DMS53 treated with DMSO at 0.1 percent for 48 hours (cell line): ENCODE data around the gene GPR55.

Experiments used
- DNase-seq: peaks from one replicate; lab custom pipeline; 2025; ENCODE audit not compliant: unreplicated experiment; lab: John Stamatoyannopoulos, UW

Gene GPR55

GRCh38 chr2:230902180-230902899 lies 22.7 kb downstream of the GPR55 start:
- DNase-seq, result peak; percentile 37

GRCh38 chr2:230901006-230901405 lies 24.0 kb downstream of the GPR55 start:
- no peak for DNase-seq

GRCh38 chr2:230900336-230900995 lies 24.6 kb downstream of the GPR55 start:
- DNase-seq, result no peak

- no peak for DNase-seq
These were observed 25.3 kb downstream of the GPR55 start for GRCh38 chr2:230899786-230900185.

DNA sequence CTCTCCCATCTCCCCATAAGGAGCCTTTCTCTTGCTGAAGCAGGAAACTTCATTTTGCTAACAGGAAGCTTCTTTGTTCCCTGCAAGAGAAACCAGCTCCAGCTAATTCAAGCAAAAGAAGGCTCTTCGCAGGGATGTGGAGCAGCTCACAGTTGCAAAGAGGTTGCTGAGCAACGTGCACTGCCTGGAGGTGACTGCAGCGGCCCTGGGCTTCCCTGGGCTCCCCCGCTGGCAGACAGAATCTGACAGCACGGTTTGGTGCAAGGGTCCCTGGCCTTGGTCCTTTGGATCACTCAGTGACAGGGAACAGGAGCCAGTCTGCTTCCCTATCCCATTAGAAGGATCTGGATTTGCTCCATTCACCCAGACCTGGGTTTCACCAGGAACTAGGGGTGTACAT lies 25.8 kb downstream of the GPR55 start:
- no peak for DNase-seq

GRCh38 chr2:230898713-230899091 lies 26.3 kb downstream of the GPR55 start:
- DNase-seq, result no peak

DNA sequence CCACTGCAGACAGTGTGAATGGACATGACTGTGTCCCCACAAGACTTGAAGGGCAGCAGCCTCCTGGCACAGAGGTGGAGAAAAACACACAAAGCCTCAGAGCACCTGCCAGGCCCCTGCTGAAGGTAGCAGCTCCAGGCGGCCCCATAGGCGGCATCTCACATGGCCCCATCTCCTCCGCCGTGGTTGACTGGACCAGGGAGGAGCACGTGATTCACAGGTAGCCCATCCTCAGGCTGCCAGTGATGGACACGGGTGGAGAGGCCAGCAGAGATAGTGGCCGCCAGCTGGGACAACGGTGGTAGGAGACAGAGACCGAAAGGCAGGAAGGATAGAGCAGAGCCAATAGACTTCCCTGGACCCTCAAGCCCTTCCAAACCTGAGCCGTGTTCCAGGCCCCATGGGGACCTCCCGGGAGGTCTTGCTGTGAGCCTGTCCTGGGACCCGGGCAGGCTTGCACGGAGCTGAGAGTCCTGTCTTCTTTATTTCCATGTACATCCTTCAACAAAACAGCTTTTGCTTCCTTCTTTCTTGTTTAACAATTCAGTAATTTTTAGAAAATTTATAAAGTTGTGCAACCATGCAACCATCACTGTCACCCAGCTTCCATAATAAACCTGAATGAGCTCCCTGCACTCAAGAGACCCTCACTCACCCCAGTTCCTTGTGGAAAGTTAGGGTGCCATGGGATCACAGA lies 26.9 kb downstream of the GPR55 start:
- DNase-seq, result no peak

GRCh38 chr2:230896346-230897115 lies 28.5 kb downstream of the GPR55 start:
- DNase-seq, result no peak

GRCh38 chr2:230895536-230896345 lies 29.3 kb downstream of the GPR55 start:
- peak; percentile 20 for DNase-seq

DNA sequence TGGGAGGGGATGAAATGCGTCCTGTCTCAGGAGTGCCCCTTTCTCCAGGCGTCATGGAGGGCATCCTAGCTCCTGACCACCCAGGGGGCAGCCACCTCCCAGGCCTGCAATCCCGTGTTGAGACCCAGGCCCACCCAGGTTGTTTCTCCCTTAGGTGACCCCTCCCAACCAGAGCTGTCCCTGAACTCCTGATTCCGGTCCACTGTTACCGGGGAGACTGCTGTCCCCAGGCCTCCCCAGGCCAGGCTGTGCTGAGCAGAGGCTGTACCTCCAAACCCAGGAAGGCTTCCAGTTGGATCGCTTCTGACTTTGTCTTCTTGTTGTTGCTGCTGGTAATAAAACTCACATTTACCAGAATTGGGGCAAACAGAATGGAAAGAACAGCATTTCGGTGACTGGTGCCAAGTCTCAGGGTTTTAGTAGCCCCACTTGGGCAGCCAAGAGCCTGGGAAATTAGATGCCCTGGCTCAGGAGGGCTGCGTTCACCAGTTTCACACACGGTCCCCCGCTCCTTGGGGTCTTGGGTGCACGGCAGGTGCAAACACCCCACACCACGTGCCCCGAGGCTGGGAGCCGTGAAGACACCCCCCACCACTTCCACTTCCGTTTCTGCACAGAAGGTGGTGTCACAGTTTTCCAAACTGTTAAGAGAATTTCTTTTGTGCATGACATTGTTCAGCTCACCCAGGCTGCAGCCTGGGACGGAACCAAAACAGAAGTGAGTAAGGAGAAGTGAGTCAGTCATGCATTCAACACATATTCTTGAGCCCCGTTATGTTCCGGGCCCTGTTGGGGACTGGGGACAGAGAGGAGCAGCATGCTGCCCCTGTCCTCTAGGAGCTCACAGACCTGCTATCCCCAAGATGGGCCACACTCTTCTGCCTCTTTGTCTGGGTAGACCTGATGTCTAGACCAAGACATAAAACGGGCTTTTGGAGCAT lies 30.9 kb downstream of the GPR55 start:
- DNase-seq, result no peak

DNA sequence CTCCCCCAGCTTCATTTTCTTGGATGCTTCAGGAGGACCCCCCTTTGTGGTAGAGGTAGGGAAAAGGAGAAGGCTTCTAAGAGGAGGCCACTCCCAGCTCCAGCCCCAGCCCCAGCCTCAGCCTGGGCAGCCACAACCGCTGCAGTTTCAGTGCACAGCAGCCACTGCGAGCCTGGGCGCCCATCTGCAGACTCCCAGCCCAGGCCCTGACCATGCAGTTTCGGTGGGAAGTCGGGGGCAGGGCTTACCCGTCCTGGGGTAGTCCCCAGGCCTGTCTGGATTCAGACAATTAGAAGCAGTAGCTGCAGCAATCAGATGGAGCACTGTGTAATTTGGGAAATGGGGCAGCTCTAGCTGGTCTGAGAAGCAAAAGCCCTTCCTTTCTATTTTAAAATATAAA lies 31.7 kb downstream of the GPR55 start:
- DNase-seq, result no peak

DNA sequence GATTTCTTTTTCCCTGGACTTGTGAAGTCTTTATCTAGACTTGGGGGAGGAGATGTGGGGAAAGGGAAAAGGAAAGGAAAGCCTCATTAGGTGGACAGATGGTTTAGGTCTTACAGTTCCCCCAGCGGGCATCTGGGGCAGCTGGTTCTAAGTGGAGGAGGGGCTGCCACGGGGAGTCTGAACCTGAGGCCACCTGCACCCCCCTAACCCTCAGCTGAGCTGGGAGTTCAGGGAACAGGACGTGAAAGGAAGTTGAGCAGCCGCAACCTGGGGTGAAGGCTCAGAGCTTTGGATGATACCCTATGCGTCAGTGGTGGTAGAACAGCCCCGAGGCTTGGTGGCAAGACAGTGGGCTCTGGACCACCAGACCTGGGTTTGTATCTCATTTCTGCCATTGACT lies 33.5 kb downstream of the GPR55 start:
- no peak for DNase-seq

DNA sequence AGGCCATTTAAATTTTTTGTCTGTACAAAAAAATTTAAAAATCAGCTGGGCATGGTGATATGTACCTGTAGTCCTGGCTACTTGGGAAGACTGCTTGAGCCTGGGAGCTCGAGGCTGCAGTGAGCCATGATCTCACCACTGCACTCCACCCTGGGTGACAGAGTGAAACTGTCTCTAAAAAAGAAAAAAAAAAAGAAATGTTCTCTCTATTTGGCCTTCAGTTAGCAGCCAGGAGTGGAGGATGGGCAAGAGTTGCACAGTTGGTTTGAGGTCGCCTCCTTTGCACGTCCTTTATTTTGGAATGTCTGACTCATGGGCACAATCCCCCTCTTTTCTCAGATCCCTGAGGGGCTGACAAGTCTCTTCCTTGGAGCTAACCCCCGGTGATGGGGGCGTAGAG lies 34.0 kb downstream of the GPR55 start:
- no peak for DNase-seq

DNA sequence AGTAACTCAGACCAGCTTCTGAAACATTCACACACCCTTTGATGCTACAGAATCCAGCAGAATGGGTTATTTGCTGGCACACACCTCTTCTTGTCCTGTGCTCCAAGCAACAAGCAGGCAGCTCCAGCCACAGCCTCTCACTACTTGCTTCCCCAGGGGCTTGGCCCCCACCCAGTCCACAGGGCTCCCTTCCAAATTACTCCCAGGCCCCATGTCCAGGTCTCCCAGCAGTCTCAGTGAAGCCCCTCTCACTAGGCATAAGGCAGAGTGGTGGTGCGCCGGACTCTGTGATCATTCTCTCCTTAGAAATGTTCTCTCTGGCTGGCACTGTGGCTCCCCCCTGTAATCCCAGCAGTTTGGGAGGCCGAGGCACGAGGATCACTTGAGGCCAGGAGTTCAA lies 34.4 kb downstream of the GPR55 start:
- DNase-seq, result no peak

GRCh38 chr2:230889911-230890601 lies 35.0 kb downstream of the GPR55 start:
- DNase-seq, result no peak

DNA sequence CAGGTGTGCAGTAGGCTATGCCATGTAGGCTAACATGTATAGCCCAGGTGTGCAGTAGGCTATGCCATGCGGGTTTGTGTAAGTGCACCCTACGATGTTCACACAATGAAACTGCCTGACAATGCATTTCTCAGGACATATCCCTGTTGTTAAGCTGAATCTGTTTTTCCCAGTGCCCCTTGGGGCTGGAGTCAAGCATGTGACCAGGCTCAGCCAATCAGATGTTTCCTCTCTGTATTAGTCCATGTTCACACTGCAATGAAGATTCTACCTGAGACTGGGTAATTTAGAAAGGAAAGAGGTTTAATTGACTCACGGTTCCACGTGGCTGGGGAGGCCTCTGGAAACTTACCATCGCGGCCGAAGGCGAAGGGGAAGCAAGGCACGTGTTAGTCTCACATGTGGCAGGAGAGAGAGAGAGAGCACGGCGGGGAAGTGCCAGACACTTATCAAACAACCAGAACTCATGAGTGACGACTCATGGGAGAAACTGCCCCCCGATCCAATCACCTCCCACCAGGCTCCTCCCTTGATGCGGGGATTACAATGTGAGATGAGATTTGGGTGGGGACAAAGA lies 36.1 kb downstream of the GPR55 start:
- no peak for DNase-seq

GRCh38 chr2:230887342-230887741 lies 37.7 kb downstream of the GPR55 start:
- DNase-seq, result no peak

DNA sequence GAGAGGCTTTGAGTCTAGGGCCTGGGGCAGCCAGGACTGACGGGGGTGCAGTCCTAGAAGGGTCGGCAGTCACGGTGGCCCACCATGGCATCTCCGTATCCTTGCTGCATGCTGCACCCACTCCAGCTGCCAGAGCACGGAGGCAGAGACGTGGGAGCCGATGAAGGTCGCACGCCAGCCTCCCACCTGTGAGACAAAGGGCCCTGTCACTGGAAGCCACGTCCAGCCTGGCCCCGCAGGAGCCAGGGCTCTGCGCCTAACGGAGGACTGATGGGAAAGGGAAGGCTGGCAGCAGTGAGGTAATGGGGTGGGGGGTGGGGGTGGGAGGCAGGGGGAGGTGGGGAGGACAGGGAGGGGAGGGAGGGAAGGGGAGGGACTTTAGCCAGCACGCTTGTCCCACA lies 38.4 kb downstream of the GPR55 start:
- no peak for DNase-seq

GRCh38 chr2:230886206-230886605 lies 38.8 kb downstream of the GPR55 start:
- no peak for DNase-seq
